ENCODE results near the gene HEATR1. TPM values are rescaled to one million over a fixed set of nuclear protein-coding genes. Genes with fewer than 3 reads are reported as not detected.

The HEATR1 gene
- total RNA-seq, 2 experiments from 2014 or later, result 34.4 to 69.0 TPM

DNA sequence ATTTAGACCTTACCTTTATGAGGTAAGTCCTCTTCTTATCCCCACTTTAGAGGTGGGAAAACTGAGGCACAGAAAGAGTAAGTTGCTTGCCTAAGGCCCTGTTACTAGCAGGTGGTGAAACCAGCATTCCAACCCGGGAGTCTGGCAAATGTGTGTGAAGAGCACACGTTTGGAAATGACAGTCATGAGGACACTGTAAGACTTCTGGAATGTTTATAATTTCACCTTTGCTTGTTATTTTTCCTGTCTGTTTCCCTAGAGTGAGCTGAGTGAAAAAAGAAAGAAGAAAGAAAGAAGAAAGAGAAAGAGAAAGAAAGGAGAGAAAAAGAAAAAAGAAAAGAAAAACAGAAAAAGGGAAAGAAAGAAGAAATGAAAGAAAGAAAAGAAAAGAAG is 101.7 kb downstream of the HEATR1 start:
- ChIA-PET CTCF (ENCODE audit: unreplicated experiment) (no interaction called here), POLR2A (interaction anchor here (0.6 kb wide), 1 partner anchor 117 kb away, joined by 10 read pairs; no protein-coding TSS in a partner anchor)
- Histone ChIP-seq H3K9me3 (ENCODE audit: low read length) (no peaks in the 10 kb centered on the region), H3K79me2 (ENCODE audit: insufficient read depth, low read depth, low read length) (no peaks in the 10 kb centered on the region), H2AFZ (ENCODE audit: low read length) (no peak overlapping the region), H3K4me1 (ENCODE audit: insufficient read depth, low read length, poor library complexity, severe bottlenecking) (no peaks in the 10 kb centered on the region), H4K20me1 (ENCODE audit: insufficient read depth, low read length) (no peaks in the 10 kb centered on the region), H3K9me2 (ENCODE audit: insufficient read depth, low read length) (no peaks in the 10 kb centered on the region), H3K36me3 (ENCODE audit: insufficient read depth, low read length) (no peaks in the 10 kb centered on the region), H3K4me3 (ENCODE audit: low read depth, low read length, poor library complexity, severe bottlenecking) (no peak overlapping the region), H3K27ac (ENCODE audit: low read depth, low read length, poor library complexity, severe bottlenecking) (no peak overlapping the region), H3K4me2 (ENCODE audit: low read length) (no peak overlapping the region)
- no peak for DNase-seq (ENCODE audit: low spot score)
- intact Hi-C loops (cut with micrococcal nuclease; ENCODE audit: unreplicated experiment), result no loop called here
- no peak for TF ChIP-seq EZH2phosphoT487 (IDR thresholded peaks at IDR 0.05; ENCODE audit: borderline replicate concordance, low read depth, low read length)
- TF ChIP-seq, protein P1, sequence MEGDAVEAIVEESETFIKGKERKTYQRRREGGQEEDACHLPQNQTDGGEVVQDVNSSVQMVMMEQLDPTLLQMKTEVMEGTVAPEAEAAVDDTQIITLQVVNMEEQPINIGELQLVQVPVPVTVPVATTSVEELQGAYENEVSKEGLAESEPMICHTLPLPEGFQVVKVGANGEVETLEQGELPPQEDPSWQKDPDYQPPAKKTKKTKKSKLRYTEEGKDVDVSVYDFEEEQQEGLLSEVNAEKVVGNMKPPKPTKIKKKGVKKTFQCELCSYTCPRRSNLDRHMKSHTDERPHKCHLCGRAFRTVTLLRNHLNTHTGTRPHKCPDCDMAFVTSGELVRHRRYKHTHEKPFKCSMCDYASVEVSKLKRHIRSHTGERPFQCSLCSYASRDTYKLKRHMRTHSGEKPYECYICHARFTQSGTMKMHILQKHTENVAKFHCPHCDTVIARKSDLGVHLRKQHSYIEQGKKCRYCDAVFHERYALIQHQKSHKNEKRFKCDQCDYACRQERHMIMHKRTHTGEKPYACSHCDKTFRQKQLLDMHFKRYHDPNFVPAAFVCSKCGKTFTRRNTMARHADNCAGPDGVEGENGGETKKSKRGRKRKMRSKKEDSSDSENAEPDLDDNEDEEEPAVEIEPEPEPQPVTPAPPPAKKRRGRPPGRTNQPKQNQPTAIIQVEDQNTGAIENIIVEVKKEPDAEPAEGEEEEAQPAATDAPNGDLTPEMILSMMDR (conservative IDR thresholded peaks at IDR 0.05; ENCODE audit: low read length), result no peak
- no TSS peak for BruUV-seq (replicated peaks)

DNA sequence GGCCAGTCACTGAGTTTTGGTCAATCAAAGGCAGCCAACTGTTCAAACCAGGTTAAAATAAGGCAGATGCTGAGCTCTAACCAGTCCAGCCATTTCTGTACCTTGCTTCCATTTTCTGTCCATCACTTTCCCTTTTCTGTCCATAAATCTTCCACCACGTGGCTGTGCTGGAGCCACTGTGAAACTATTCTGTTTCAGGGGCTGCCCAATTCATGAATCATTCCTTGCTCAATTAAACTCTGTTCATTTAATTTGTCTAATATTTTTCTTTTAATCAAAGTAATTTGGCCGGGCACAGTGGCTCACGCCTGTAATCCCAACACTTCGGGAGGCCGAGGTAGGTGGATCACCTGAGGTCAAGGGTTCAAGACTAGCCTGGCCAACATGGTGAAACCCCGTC is 103.2 kb downstream of the HEATR1 start:
- H4K20me1 ChIP-seq (ENCODE audit: insufficient read depth, low read length), result no peaks in the 10 kb centered on the region
- H3K4me1 ChIP-seq (ENCODE audit: insufficient read depth, low read length, poor library complexity, severe bottlenecking), result no peaks in the 10 kb centered on the region
- H3K4me3 ChIP-seq (ENCODE audit: low read depth, low read length, poor library complexity, severe bottlenecking), result no peak overlapping the region
- ChIA-PET POLR2A (no interaction called here), CTCF (ENCODE audit: unreplicated experiment) (no interaction called here)
- no peak for DNase-seq (ENCODE audit: low spot score)
- no peaks in the 10 kb centered on the region for H3K9me3 ChIP-seq (ENCODE audit: low read length)
- H3K79me2 ChIP-seq (ENCODE audit: insufficient read depth, low read depth, low read length), result no peaks in the 10 kb centered on the region
- intact Hi-C loops (cut with micrococcal nuclease; ENCODE audit: unreplicated experiment), result no loop called here
- no peak overlapping the region for H3K27ac ChIP-seq (ENCODE audit: low read depth, low read length, poor library complexity, severe bottlenecking)
- H2AFZ ChIP-seq (ENCODE audit: low read length), result no peak overlapping the region
- no TSS peak for BruUV-seq (replicated peaks)
- H3K4me2 ChIP-seq (ENCODE audit: low read length), result no peak overlapping the region
- H3K36me3 ChIP-seq (ENCODE audit: insufficient read depth, low read length), result no peaks in the 10 kb centered on the region
- TF ChIP-seq, protein P1 (conservative IDR thresholded peaks at IDR 0.05; ENCODE audit: low read length), result no peak
- TF ChIP-seq EZH2phosphoT487 (IDR thresholded peaks at IDR 0.05; ENCODE audit: borderline replicate concordance, low read depth, low read length), result no peak
- H3K9me2 ChIP-seq (ENCODE audit: insufficient read depth, low read length), result no peaks in the 10 kb centered on the region

Other genes starting within 250 kb of the HEATR1 start
- gene EDARADD, start 210.2 kb downstream of the HEATR1 start, total RNA-seq (2014; rRNA removed; shearing (Covaris generic)), result not detected in 2 replicates
- gene EDARADD, start 210.2 kb downstream of the HEATR1 start, total RNA-seq (2022), result not detected in 2 replicates
- gene LGALS8, start 80.5 kb downstream of the HEATR1 start, total RNA-seq (2014; rRNA removed; shearing (Covaris generic)), result not detected in 2 replicates
- gene LGALS8, start 80.5 kb downstream of the HEATR1 start, total RNA-seq (2022), result not detected in 2 replicates
- gene ACTN2, start 82.0 kb upstream of the HEATR1 start, total RNA-seq (2014; rRNA removed; shearing (Covaris generic)), result not detected in 2 replicates
- not detected in 2 replicates for gene ACTN2, start 82.0 kb upstream of the HEATR1 start, total RNA-seq (2022)
- gene MTR, start 190.8 kb upstream of the HEATR1 start, total RNA-seq (2014; rRNA removed; shearing (Covaris generic)), result 22.3 and 23.0 TPM in 2 replicates
- gene MTR, start 190.8 kb upstream of the HEATR1 start, total RNA-seq (2022), result 59.0 and 63.8 TPM in 2 replicates